HG03095 (cell line): ENCODE measurements around the gene XRCC4.

Experiments used
- ATAC-seq: cut with Tn5 transposase; IDR thresholded peaks from one replicate; pipeline ENCODE4 v1.9.1; 2021; ENCODE audit warnings: moderate library complexity; ENCODE audit not compliant: unreplicated experiment

Gene XRCC4

GRCh38 chr5:83069096-83069799, 8.1 kb upstream of the XRCC4 start:
- ATAC-seq: no peak

GRCh38 chr5:83071286-83072051, 5.9 kb upstream of the XRCC4 start:
- ATAC-seq: no peak

- no peak for ATAC-seq
Measured at GRCh38 chr5:83072966-83073365, 4.4 kb upstream of the XRCC4 start.

- ATAC-seq: peak; percentile 6
Measured at GRCh38 chr5:83077662-83078261, 415 bp downstream of the XRCC4 start.

GRCh38 chr5:83082750-83083149, 5.4 kb downstream of the XRCC4 start:
- no peak for ATAC-seq

GRCh38 chr5:83084336-83084735, 7.0 kb downstream of the XRCC4 start:
- ATAC-seq: no peak

GRCh38 chr5:83085106-83085505, 7.8 kb downstream of the XRCC4 start:
- no peak for ATAC-seq

- no peak for ATAC-seq
Measured at GRCh38 chr5:83090169-83090568, 12.8 kb downstream of the XRCC4 start.

- ATAC-seq: no peak
Measured at GRCh38 chr5:83092619-83093018, 15.3 kb downstream of the XRCC4 start.

- no peak for ATAC-seq
Measured at GRCh38 chr5:83093692-83094091, 16.3 kb downstream of the XRCC4 start.

- ATAC-seq: no peak
Measured at GRCh38 chr5:83095163-83095956, 18.0 kb downstream of the XRCC4 start.

- no peak for ATAC-seq
Measured at GRCh38 chr5:83095957-83096539, 18.7 kb downstream of the XRCC4 start.

- ATAC-seq: no peak
Measured at GRCh38 chr5:83096660-83097339, 19.5 kb downstream of the XRCC4 start.

GRCh38 chr5:83097689-83098231, 20.4 kb downstream of the XRCC4 start:
- no peak for ATAC-seq

- ATAC-seq: no peak
Measured at GRCh38 chr5:83099001-83099400, 21.7 kb downstream of the XRCC4 start.

- ATAC-seq: no peak
Measured at GRCh38 chr5:83099445-83099844, 22.1 kb downstream of the XRCC4 start.

GRCh38 chr5:83101514-83101913, 24.2 kb downstream of the XRCC4 start:
- ATAC-seq: no peak

- ATAC-seq: no peak
Measured at GRCh38 chr5:83102364-83102980, 25.1 kb downstream of the XRCC4 start.

GRCh38 chr5:83104021-83104420, 26.7 kb downstream of the XRCC4 start:
- no peak for ATAC-seq
